ENCODE results near the gene PLIN3.
"Not testable (repeated sequence)": the region's sequence is repeated elsewhere in the genome, so short reads cannot be mapped to it uniquely, and the experiment has no call there.

- not testable (repeated sequence) for TF ChIP-seq CTCF, POLR2AphosphoS5, POLR2A, EP300 (IDR thresholded peaks at IDR 0.05)
Observed at GRCh38 chr19:4853506-4853905, 14.0 kb downstream of the PLIN3 start.
